NT2/D1 (cell line): Measurements from ENCODE around the gene MYO5A.

Experiments used
- YY1 ChIP-seq: IDR thresholded peaks from 2 replicates; pipeline ENCODE4 v1.6.1; 2011; ENCODE audit not compliant: insufficient read length, insufficient read depth
- ZNF274 ChIP-seq: IDR thresholded peaks from 2 replicates; pipeline ENCODE4 v1.6.1; 2011; ENCODE audit warnings: mild to moderate bottlenecking, low read depth, low read length

DNA sequence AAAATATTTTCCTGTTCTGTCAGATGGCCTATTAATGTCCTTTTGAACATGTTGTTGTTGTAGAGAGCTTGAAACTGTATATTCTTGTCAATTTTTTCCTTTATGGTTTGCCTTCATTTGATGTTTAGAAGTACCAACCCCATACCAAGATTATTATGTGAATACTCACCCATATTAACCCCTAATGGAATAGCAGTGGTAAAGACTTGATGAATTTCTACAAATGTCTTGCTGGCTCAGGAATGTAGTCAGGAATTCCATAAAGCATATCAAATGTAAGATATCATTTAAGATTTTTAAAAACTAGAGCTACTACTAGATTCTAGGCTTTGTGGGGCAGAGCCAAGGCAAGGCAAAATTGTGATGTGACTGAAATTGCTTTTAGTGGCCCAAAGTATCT is 30.0 kb downstream of the MYO5A start:
- TF ChIP-seq ZNF274 (no peak), YY1 (no peak)
